ENCODE data around the gene ZFP62. TPM values are rescaled to one million over a fixed set of nuclear protein-coding genes. Genes with fewer than 3 reads are reported as not detected.

ZFP62 gene
- total and polyA plus RNA-seq, 2 of the 8 experiments (the other 6 are each of a cell fraction or from before 2014, with no cell fraction given): 9.3 to 38.5 TPM

- CTCF ChIA-PET (ENCODE audit: partially characterized antibody): interaction anchor here (1.6 kb wide), 1 partner anchor 9 kb away, joined by 9 read pairs; no protein-coding TSS in a partner anchor
- Histone ChIP-seq H3K27ac (ENCODE audit: low read depth, low read length) (no peak overlapping the region), H3K23ac (ENCODE audit: insufficient read length) (no peak overlapping the region), H2BK5ac (ENCODE audit: low read depth, low read length) (no peak overlapping the region), H3K36me3 (ENCODE audit: control insufficient read depth in 2 of 4, insufficient read depth in 4 of 4, low read length in 3 of 4) (no peaks in the 10 kb centered on the region), H2AK5ac (ENCODE audit: low read depth, low read length) (no peak overlapping the region), H4K91ac (replicated peaks; ENCODE audit: insufficient read length, low read length) (no peak overlapping the region), H2BK120ac (replicated peaks; ENCODE audit: low read depth, low read length) (no peak overlapping the region), H3K9me3 (ENCODE audit: insufficient read depth in 2 of 2, low read depth in 1 of 2, low read length in 1 of 2) (no peaks in the 10 kb centered on the region), H3K79me2 (ENCODE audit: control insufficient read depth in 1 of 2, insufficient read depth in 2 of 2, low read length in 2 of 2) (no peaks in the 10 kb centered on the region), H2BK20ac (ENCODE audit: low read length) (no peak overlapping the region), H4K8ac (ENCODE audit: extremely low read depth, insufficient read depth, low read length) (no peak overlapping the region), H3K27me3 (replicated peaks in 1 of 4; ENCODE audit: control insufficient read depth in 3 of 4, extremely low read depth in 1 of 4, insufficient read depth in 3 of 4, low read length in 3 of 4) (peaks cover 0 to 2% (median 2%) of the 10 kb centered on the region in 4 experiments; a peak in 3 of 7 replicates), H4K20me1 (replicated peaks in 1 of 2; ENCODE audit: control insufficient read depth in 1 of 2, insufficient read depth in 2 of 2, low read length in 2 of 2) (no peaks in the 10 kb centered on the region), H2BK12ac (ENCODE audit: low read depth, low read length) (no peak overlapping the region), H3K9ac (replicated peaks in 1 of 4; ENCODE audit: extremely low read depth in 1 of 4, low read depth in 3 of 4, low read length in 3 of 4) (no peak overlapping the region), H2BK15ac (ENCODE audit: low read length) (no peak overlapping the region), H3K14ac (ENCODE audit: insufficient read length) (no peak overlapping the region), H3K18ac (ENCODE audit: extremely low read depth, low read length) (no peak overlapping the region), H4K5ac (ENCODE audit: insufficient read length, low read depth, low read length) (no peak overlapping the region), H3K4ac (replicated peaks; ENCODE audit: insufficient read length, low read depth, low read length) (no peak overlapping the region), H3K4me2 (ENCODE audit: insufficient read depth in 1 of 2, low read depth in 2 of 2, low read length in 2 of 2) (no peak overlapping the region), H3K4me3 (ENCODE audit: extremely low read depth in 1 of 4, insufficient read depth in 2 of 4, low read depth in 3 of 4, low read length in 4 of 4) (no peak overlapping the region), H2AFZ (ENCODE audit: low read length) (no peak overlapping the region), H3K79me1 (ENCODE audit: low read depth, low read length) (no peaks in the 10 kb centered on the region), H3K23me2 (ENCODE audit: low read depth, low read length) (no peaks in the 10 kb centered on the region), H3K4me1 (replicated peaks in 1 of 4; ENCODE audit: control insufficient read depth in 3 of 4, insufficient read depth in 4 of 4, low read length in 3 of 4) (peaks cover 0 to 6% (median 3%) of the 10 kb centered on the region in 4 experiments; a peak in 4 of 7 replicates), H3K56ac (replicated peaks; ENCODE audit: insufficient read length, low read depth, low read length) (no peak overlapping the region)
- FAIRE-seq (no peak), DNase-seq (ENCODE audit: low read depth in 1 of 2, low spot score in 2 of 2) (no peak)
- no peak for TF ChIP-seq EGR1 (IDR thresholded peaks at IDR 0.05; ENCODE audit: borderline replicate concordance, low read depth, low read length)
- TF ChIP-seq ATF2 (IDR thresholded peaks at IDR 0.05; ENCODE audit: low read length): no peak
- no peak for TF ChIP-seq RAD21 (IDR thresholded peaks at IDR 0.05 in 1 of 2, conservative IDR thresholded peaks at IDR 0.05 in 1 of 2; ENCODE audit: low read depth in 2 of 2, low read length in 2 of 2)
- TF ChIP-seq CEBPB (IDR thresholded peaks at IDR 0.05; ENCODE audit: low read depth, low read length): no peak
- TF ChIP-seq GTF2F1 (IDR thresholded peaks at IDR 0.05; ENCODE audit: borderline replicate concordance, low read depth, low read length): no peak
- TF ChIP-seq KDM1A (IDR thresholded peaks at IDR 0.05; ENCODE audit: borderline replicate concordance, low read length): no peak
- WGBS, 2 experiments (ENCODE audit: extremely low coverage in 1 of 2, insufficient coverage in 1 of 2, insufficient read length in 1 of 2, insufficient replicate concordance in 2 of 2, low coverage in 1 of 2, low lambda C conversion rate in 2 of 2, missing lambda C conversion rate in 1 of 2): 91% methylated on average over 4 of the region's 4 CpGs; no CpG with 5 or more reads in 1 of the 2 experiments
- POLR2A ChIA-PET (ENCODE audit: partially characterized antibody): interaction anchor here (0.8 kb wide), 2 partner anchors 10 to 20 kb away, joined by 3 read pairs; no protein-coding TSS in a partner anchor
Measured at GRCh38 chr5:180821538-180821937, 39.5 kb downstream of the ZFP62 start.

Data from H1 (cell line).